PC-3 (cell line): ENCODE results near the gene SLC51B. TPM values are rescaled to one million over a fixed set of nuclear protein-coding genes. Genes with fewer than 3 reads are reported as not detected.

ENCODE experiments used
- ATAC-seq: fragments of 200-7000 bp; cut with Tn5 transposase; 2 replicates; pipeline ENCODE4 v1.9.1; 2020; ENCODE audit warnings: mild to moderate bottlenecking, moderate library complexity
- BruUV-seq: library from RNA; stranded (reverse); fragments of 400-500 nt; replicated peaks from 2 replicates; lab custom pipeline; 2021; lab: Mats Ljungman, UMichigan
- CTCF ChIA-PET: fragments of 300-600 bp; sonication (Branson Sonifier 250); formaldehyde crosslinking; loops from one replicate; lab custom pipeline; 2022; ENCODE audit warnings: antibody characterized with exemption; lab: Charles Lee
- POLR2A ChIA-PET: fragments of 300-600 bp; sonication (Branson Sonifier 250); formaldehyde crosslinking; loops from one replicate; lab custom pipeline; 2022; ENCODE audit warnings: antibody characterized with exemption; ENCODE audit not compliant: unreplicated experiment; lab: Charles Lee
- DNase-seq: peaks from one replicate; pipeline ENCODE4 v3.0.0-alpha.2; 2015
- H2AFZ ChIP-seq: fragments of 300-600 bp; sonication (generic); 2 replicates; pipeline ENCODE4 v1.6.0; 2016; ENCODE audit warnings: antibody characterized with exemption, low read length
- H3F3A ChIP-seq: fragments of 300-600 bp; sonication (generic); one replicate; pipeline ENCODE4 v1.6.0; 2017; ENCODE audit warnings: antibody characterized with exemption, low read length, control low read depth, mild to moderate bottlenecking; ENCODE audit not compliant: unreplicated experiment
- H3K27ac ChIP-seq: fragments of 300-600 bp; sonication (generic); 2 replicates; pipeline ENCODE4 v1.5.1; 2016; ENCODE audit warnings: mild to moderate bottlenecking, low read length
- H3K27me3 ChIP-seq: fragments of 300-600 bp; sonication (generic); 2 replicates; pipeline ENCODE4 v1.6.1; 2016; ENCODE audit warnings: low read length, mixed read lengths
- H3K36me3 ChIP-seq: fragments of 300-600 bp; sonication (generic); 2 replicates; pipeline ENCODE4 v1.6.1; 2016; ENCODE audit warnings: low read depth, mixed run types, low read length, mixed read lengths
- H3K4me1 ChIP-seq: fragments of 300-600 bp; sonication (generic); 2 replicates; pipeline ENCODE4 v1.5.1; 2016; ENCODE audit warnings: low read length; ENCODE audit not compliant: insufficient read depth
- H3K4me2 ChIP-seq: fragments of 300-600 bp; sonication (generic); 2 replicates; pipeline ENCODE4 v1.6.0; 2016; ENCODE audit warnings: low read length
- H3K4me3 ChIP-seq: fragments of 300-600 bp; sonication (generic); 2 replicates; pipeline ENCODE4 v1.5.1; 2016; ENCODE audit warnings: mild to moderate bottlenecking, low read length, mixed read lengths
- H3K79me2 ChIP-seq: fragments of 300-600 bp; sonication (generic); 2 replicates; pipeline ENCODE4 v1.6.1; 2017; ENCODE audit warnings: low read length, mixed read lengths
- H3K9ac ChIP-seq: fragments of 300-600 bp; sonication (generic); 2 replicates; pipeline ENCODE4 v1.6.0; 2016; ENCODE audit warnings: mild to moderate bottlenecking, low read length
- H3K9me2 ChIP-seq: fragments of 300-600 bp; sonication (generic); replicated peaks from 2 replicates; pipeline ENCODE4 v1.6.1; 2016; ENCODE audit warnings: mixed run types, low read length, mixed read lengths
- H3K9me3 ChIP-seq: fragments of 300-600 bp; sonication (generic); 2 replicates; pipeline ENCODE4 v1.6.1; 2016; ENCODE audit warnings: low read length, mixed read lengths
- H4K20me1 ChIP-seq: fragments of 300-600 bp; sonication (generic); 2 replicates; pipeline ENCODE4 v1.6.1; 2016; ENCODE audit warnings: low read length, mixed read lengths
- EZH2 ChIP-seq: fragments of 300-600 bp; sonication (generic); IDR thresholded peaks from one replicate; pipeline ENCODE4 v1.6.1; 2017; ENCODE audit warnings: antibody characterized with exemption, mild to moderate bottlenecking, low read length; ENCODE audit not compliant: unreplicated experiment
- EZH2phosphoT487 ChIP-seq: fragments of 300-600 bp; sonication (generic); IDR thresholded peaks from 2 replicates; pipeline ENCODE4 v1.6.1; 2018; ENCODE audit warnings: mild to moderate bottlenecking, antibody characterized with exemption, low read length, borderline replicate concordance
- intact Hi-C: fragments of 100-400 bp; cut with micrococcal nuclease; formaldehyde crosslinking; loops from 2 replicates; pipeline ENCODE4 v1.9.0; 2023
- total RNA-seq: library from RNA; depleted of rRNA; stranded (reverse); fragments of >200 nt; gene quantifications from 2 replicates; pipeline ENCODE4 v1.2.3, GENCODE V29; 2014
- TF ChIP-seq, protein P1 (sequence below): fragments of 300-600 bp; sonication (generic); conservative IDR thresholded peaks from 2 replicates; pipeline ENCODE4 v1.5.1; 2017; ENCODE audit warnings: antibody characterized with exemption, low read depth, mild to moderate bottlenecking, low read length

Gene SLC51B
- total RNA-seq, 1 experiment from 2014 or later = not detected

GRCh38 chr15:65021488-65021887, 23.7 kb upstream of the SLC51B start:
- Histone ChIP-seq H3K79me2 (no peaks in the 10 kb centered on the region), H2AFZ (no peak overlapping the region), H3K9me2 (no peaks in the 10 kb centered on the region), H3K9ac (no peak overlapping the region), H3K4me2 (no peak overlapping the region), H3K4me3 (no peak overlapping the region), H4K20me1 (no peaks in the 10 kb centered on the region), H3K4me1 (no peaks in the 10 kb centered on the region), H3K9me3 (no peaks in the 10 kb centered on the region), H3K36me3 (peaks cover 14% of the 10 kb centered on the region; the same call in 1 of the 2 replicates), H3K27ac (0 out of 2 replicates have a peak overlapping the region, but pooled peaks have one; percentile 8), H3F3A (no peaks in the 10 kb centered on the region), H3K27me3 (no peaks in the 10 kb centered on the region)
- ChIA-PET POLR2A (no interaction called here), CTCF (no interaction called here)
- intact Hi-C loops = no loop called here
- TF ChIP-seq EZH2 = no peak
- TF ChIP-seq EZH2phosphoT487 = no peak
- TF ChIP-seq, protein P1, sequence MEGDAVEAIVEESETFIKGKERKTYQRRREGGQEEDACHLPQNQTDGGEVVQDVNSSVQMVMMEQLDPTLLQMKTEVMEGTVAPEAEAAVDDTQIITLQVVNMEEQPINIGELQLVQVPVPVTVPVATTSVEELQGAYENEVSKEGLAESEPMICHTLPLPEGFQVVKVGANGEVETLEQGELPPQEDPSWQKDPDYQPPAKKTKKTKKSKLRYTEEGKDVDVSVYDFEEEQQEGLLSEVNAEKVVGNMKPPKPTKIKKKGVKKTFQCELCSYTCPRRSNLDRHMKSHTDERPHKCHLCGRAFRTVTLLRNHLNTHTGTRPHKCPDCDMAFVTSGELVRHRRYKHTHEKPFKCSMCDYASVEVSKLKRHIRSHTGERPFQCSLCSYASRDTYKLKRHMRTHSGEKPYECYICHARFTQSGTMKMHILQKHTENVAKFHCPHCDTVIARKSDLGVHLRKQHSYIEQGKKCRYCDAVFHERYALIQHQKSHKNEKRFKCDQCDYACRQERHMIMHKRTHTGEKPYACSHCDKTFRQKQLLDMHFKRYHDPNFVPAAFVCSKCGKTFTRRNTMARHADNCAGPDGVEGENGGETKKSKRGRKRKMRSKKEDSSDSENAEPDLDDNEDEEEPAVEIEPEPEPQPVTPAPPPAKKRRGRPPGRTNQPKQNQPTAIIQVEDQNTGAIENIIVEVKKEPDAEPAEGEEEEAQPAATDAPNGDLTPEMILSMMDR = no peak
- no peak for DNase-seq
- peak; percentile 70 for ATAC-seq
- no TSS peak for BruUV-seq

DNA sequence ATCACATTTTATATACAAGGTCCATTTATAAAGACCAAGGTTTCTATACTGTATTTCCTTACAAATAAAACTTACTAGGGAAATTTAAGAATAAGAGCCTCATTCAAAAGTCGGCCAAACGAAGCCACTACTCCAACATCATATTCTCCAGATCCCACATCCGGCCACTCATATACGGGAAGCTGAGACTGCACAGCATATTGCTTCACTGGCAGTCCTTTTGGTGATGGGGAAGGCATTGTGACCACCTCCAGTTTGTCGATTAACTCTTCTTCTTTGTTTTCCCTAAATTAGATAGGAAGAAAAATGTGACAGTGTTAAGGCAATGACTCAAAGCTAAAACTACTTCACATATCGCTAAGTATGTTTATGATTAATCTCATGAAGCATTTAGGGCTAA, 18.4 kb upstream of the SLC51B start:
- no TSS peak for BruUV-seq
- Histone ChIP-seq H3K27me3 (no peaks in the 10 kb centered on the region), H3K4me3 (no peak overlapping the region), H3K9me2 (no peaks in the 10 kb centered on the region), H4K20me1 (no peaks in the 10 kb centered on the region), H3K27ac (no peak overlapping the region), H3K4me2 (no peak overlapping the region), H3K36me3 (peaks cover 4% of the 10 kb centered on the region; the same call in 1 of the 2 replicates), H3F3A (no peaks in the 10 kb centered on the region), H3K79me2 (peaks cover 20% of the 10 kb centered on the region), H3K9ac (no peak overlapping the region), H3K9me3 (no peaks in the 10 kb centered on the region), H2AFZ (no peak overlapping the region), H3K4me1 (peaks cover 8% of the 10 kb centered on the region; the same call in 1 of the 2 replicates)
- TF ChIP-seq EZH2phosphoT487 = no peak
- no peak for TF ChIP-seq EZH2
- TF ChIP-seq, protein P1 = no peak
- ATAC-seq (no peak), DNase-seq (no peak)
- ChIA-PET CTCF (no interaction called here), POLR2A (no interaction called here)
- intact Hi-C loops = loop anchor here (5.0 kb wide), 1 partner anchor 39 kb away; the partner anchor contains the start of gene SPG21

GRCh38 chr15:65027593-65027992, 17.6 kb upstream of the SLC51B start:
- no TSS peak for BruUV-seq
- no peaks in the 10 kb centered on the region for H3K9me3 ChIP-seq
- peaks cover 4% of the 10 kb centered on the region; the same call in 1 of the 2 replicates for H3K36me3 ChIP-seq
- H3K4me2 ChIP-seq = peak overlapping the region; percentile 82
- POLR2A ChIA-PET = no interaction called here
- H3K4me1 ChIP-seq = peaks cover 8% of the 10 kb centered on the region; the same call in 1 of the 2 replicates
- H3K4me3 ChIP-seq = no peak overlapping the region
- DNase-seq = no peak
- ATAC-seq = no peak
- H3K27me3 ChIP-seq = no peaks in the 10 kb centered on the region
- no peaks in the 10 kb centered on the region for H3K9me2 ChIP-seq
- no peak for TF ChIP-seq EZH2phosphoT487
- TF ChIP-seq, protein P1 = no peak
- no peak for TF ChIP-seq EZH2
- no peak overlapping the region for H2AFZ ChIP-seq
- CTCF ChIA-PET = no interaction called here
- no peaks in the 10 kb centered on the region for H3F3A ChIP-seq
- intact Hi-C loops = loop anchor here (5.0 kb wide), 1 partner anchor 40 kb away; the partner anchor contains the start of gene SPG21
- no peak overlapping the region for H3K27ac ChIP-seq
- H3K79me2 ChIP-seq = peaks cover 20% of the 10 kb centered on the region
- no peak overlapping the region for H3K9ac ChIP-seq
- no peaks in the 10 kb centered on the region for H4K20me1 ChIP-seq
